Skeletal muscle satellite cell (primary cell): ENCODE results near the gene TOX2.
A peak's percentile ranks its signal among the peaks of the same experiment; 100 is the strongest.

ENCODE experiments used
- H3K27me3 ChIP-seq: 2 replicates; pipeline ENCODE4 v1.7.0; 2013; ENCODE audit warnings: low read length; ENCODE audit not compliant: control insufficient read depth, insufficient read depth
- H3K36me3 ChIP-seq: 2 replicates; pipeline ENCODE4 v1.7.0; 2013; ENCODE audit warnings: mild to moderate bottlenecking, control low read depth, low read length; ENCODE audit not compliant: insufficient read depth
- H3K4me1 ChIP-seq: 2 replicates; pipeline ENCODE4 v1.7.0; 2013; ENCODE audit warnings: low read length; ENCODE audit not compliant: control insufficient read depth, insufficient read depth
- H3K4me2 ChIP-seq: 2 replicates; pipeline ENCODE4 v1.7.0; 2013; ENCODE audit warnings: mild to moderate bottlenecking, low read length
- H3K4me3 ChIP-seq: 2 replicates; pipeline ENCODE4 v1.7.0; 2013; ENCODE audit warnings: low read length
- H3K9ac ChIP-seq: 2 replicates; pipeline ENCODE4 v1.7.0; 2013; ENCODE audit warnings: mild to moderate bottlenecking, low read depth, low read length, moderate library complexity
- H3K9me3 ChIP-seq: replicated peaks from 2 replicates; pipeline ENCODE4 v1.7.0; 2013; ENCODE audit warnings: mild to moderate bottlenecking, control low read depth, low read length

TOX2 gene

GRCh38 chr20:43942667-43943285 is 28.1 kb downstream of the TOX2 start:
- Histone ChIP-seq H3K4me3 (no peak overlapping the region), H3K27me3 (peaks cover 8% of the 10 kb centered on the region)

GRCh38 chr20:43943725-43944124 is 29.1 kb downstream of the TOX2 start:
- H3K36me3 ChIP-seq: no peaks in the 10 kb centered on the region
- no peak overlapping the region for H3K4me3 ChIP-seq
- H3K27me3 ChIP-seq: peaks cover 12% of the 10 kb centered on the region
- H3K4me2 ChIP-seq: no peak overlapping the region
- no peaks in the 10 kb centered on the region for H3K9me3 ChIP-seq
- peaks cover 32% of the 10 kb centered on the region for H3K4me1 ChIP-seq
- H3K9ac ChIP-seq: no peak overlapping the region

More at GRCh38 chr20:43942667-43943285, 28.1 kb downstream of the TOX2 start:
- H3K36me3 ChIP-seq: no peaks in the 10 kb centered on the region
- no peak overlapping the region for H3K9ac ChIP-seq
- peak overlapping the region; percentile 38 for H3K4me2 ChIP-seq
- no peaks in the 10 kb centered on the region for H3K9me3 ChIP-seq
- H3K4me1 ChIP-seq: peaks cover 33% of the 10 kb centered on the region

GRCh38 chr20:43944653-43945235 is 30.1 kb downstream of the TOX2 start:
- Histone ChIP-seq H3K27me3 (peaks cover 22% of the 10 kb centered on the region), H3K36me3 (no peaks in the 10 kb centered on the region), H3K4me3 (no peak overlapping the region), H3K4me1 (peaks cover 23% of the 10 kb centered on the region), H3K9me3 (no peaks in the 10 kb centered on the region), H3K4me2 (no peak overlapping the region), H3K9ac (no peak overlapping the region)

- peaks cover 19% of the 10 kb centered on the region for H3K4me1 ChIP-seq
- no peak overlapping the region for H3K4me3 ChIP-seq
- no peaks in the 10 kb centered on the region for H3K36me3 ChIP-seq
- no peaks in the 10 kb centered on the region for H3K9me3 ChIP-seq
- H3K27me3 ChIP-seq: peaks cover 28% of the 10 kb centered on the region
- no peak overlapping the region for H3K4me2 ChIP-seq
- no peak overlapping the region for H3K9ac ChIP-seq
Observed at GRCh38 chr20:43945391-43946205, 30.9 kb downstream of the TOX2 start.

- Histone ChIP-seq H3K4me1 (peaks cover 19% of the 10 kb centered on the region), H3K9me3 (no peaks in the 10 kb centered on the region), H3K36me3 (no peaks in the 10 kb centered on the region), H3K4me3 (no peak overlapping the region), H3K9ac (no peak overlapping the region), H3K4me2 (no peak overlapping the region), H3K27me3 (peaks cover 28% of the 10 kb centered on the region)
Observed at GRCh38 chr20:43946206-43946491, 31.5 kb downstream of the TOX2 start.

GRCh38 chr20:43946659-43947315 is 32.1 kb downstream of the TOX2 start:
- Histone ChIP-seq H3K27me3 (peaks cover 28% of the 10 kb centered on the region), H3K4me2 (no peak overlapping the region), H3K9ac (no peak overlapping the region), H3K4me1 (peaks cover 15% of the 10 kb centered on the region), H3K36me3 (no peaks in the 10 kb centered on the region), H3K4me3 (no peak overlapping the region), H3K9me3 (no peaks in the 10 kb centered on the region)

- no peaks in the 10 kb centered on the region for H3K36me3 ChIP-seq
- H3K9me3 ChIP-seq: no peaks in the 10 kb centered on the region
- H3K4me3 ChIP-seq: no peak overlapping the region
- peaks cover 10% of the 10 kb centered on the region for H3K4me1 ChIP-seq
- peaks cover 28% of the 10 kb centered on the region for H3K27me3 ChIP-seq
- H3K9ac ChIP-seq: no peak overlapping the region
- H3K4me2 ChIP-seq: no peak overlapping the region
Observed at GRCh38 chr20:43947316-43947710, 32.7 kb downstream of the TOX2 start.

GRCh38 chr20:43948455-43948854 is 33.8 kb downstream of the TOX2 start:
- H3K9ac ChIP-seq: no peak overlapping the region
- no peaks in the 10 kb centered on the region for H3K9me3 ChIP-seq
- no peak overlapping the region for H3K4me2 ChIP-seq
- no peaks in the 10 kb centered on the region for H3K36me3 ChIP-seq
- H3K4me3 ChIP-seq: no peak overlapping the region
- peaks cover 28% of the 10 kb centered on the region for H3K27me3 ChIP-seq
- H3K4me1 ChIP-seq: no peaks in the 10 kb centered on the region

- H3K9ac ChIP-seq: no peak overlapping the region
- H3K27me3 ChIP-seq: peaks cover 28% of the 10 kb centered on the region
- H3K36me3 ChIP-seq: no peaks in the 10 kb centered on the region
- H3K4me3 ChIP-seq: no peak overlapping the region
- no peak overlapping the region for H3K4me2 ChIP-seq
- no peaks in the 10 kb centered on the region for H3K9me3 ChIP-seq
- peaks cover 8% of the 10 kb centered on the region for H3K4me1 ChIP-seq
Observed at GRCh38 chr20:43949248-43949647, 34.6 kb downstream of the TOX2 start.

- peaks cover 28% of the 10 kb centered on the region for H3K27me3 ChIP-seq
- H3K4me2 ChIP-seq: no peak overlapping the region
- H3K36me3 ChIP-seq: no peaks in the 10 kb centered on the region
- H3K4me3 ChIP-seq: no peak overlapping the region
- H3K9ac ChIP-seq: no peak overlapping the region
- peaks cover 15% of the 10 kb centered on the region for H3K4me1 ChIP-seq
- no peaks in the 10 kb centered on the region for H3K9me3 ChIP-seq
Observed at GRCh38 chr20:43949741-43950618, 35.3 kb downstream of the TOX2 start.
